Body of pancreas (tissue), 4 donors: ENCODE data around the gene ZIC4.

ENCODE experiments used
- POLR2A ChIP-seq, 3 donors: fragments of 450-650 bp; IDR thresholded peaks; one replicate each; pipeline ENCODE4 v1.6.1; 2016; ENCODE audit warnings: antibody characterized with exemption in 3 of 3, mild to moderate bottlenecking in 2 of 3
- TF ChIP-seq, protein P1 (sequence below), 7 experiments: fragments of 450-650 bp in 4 of 7; fragments of 200-600 bp in 3 of 7; sonication (generic) in 3 of 7; IDR thresholded peaks; one replicate each; pipeline ENCODE4 v1.5.1; 2016 to 2019; ENCODE audit warnings: antibody characterized with exemption in 7 of 7

DNA sequence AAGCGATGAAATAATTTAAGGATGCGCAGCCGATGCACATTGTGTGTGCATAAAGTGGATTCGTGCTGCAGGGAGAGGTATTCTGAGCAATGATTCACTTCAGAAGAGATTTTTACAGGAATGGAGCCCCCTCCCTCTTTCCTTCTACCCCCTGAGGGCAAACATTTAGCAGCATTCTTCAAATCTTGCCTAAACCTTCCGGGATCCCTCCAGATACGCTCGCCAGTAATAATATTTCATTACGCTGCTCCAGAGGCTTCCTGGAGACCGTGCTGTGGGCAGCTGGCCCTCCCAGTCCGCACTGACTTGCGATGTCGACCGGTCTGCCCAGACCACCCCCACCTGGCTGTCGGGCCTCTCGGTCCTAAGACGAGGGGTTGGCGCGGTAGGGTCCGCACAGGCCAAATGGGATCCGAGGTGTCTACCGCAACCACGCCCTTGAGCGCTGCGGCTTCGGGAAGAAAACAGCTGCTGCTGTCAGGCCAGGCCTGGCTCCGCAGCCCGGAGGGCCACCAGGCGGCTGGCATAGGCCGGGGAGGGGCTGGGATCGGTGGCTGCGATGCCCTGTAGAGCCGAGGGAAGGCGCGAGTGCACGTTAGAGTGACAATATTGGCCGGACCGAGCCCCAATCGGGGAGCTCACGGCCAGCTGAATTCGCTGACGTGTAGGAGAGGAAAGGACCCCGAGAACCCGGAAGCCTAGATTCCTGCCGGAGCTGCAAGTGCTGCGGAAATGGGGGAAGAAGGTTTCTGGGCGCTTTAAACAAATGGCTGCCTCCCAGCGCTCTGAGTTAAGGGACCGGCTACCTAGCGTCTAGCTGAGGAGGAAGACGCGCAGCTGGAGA, 14.3 kb downstream of the ZIC4 start:
- TF ChIP-seq, protein P1, sequence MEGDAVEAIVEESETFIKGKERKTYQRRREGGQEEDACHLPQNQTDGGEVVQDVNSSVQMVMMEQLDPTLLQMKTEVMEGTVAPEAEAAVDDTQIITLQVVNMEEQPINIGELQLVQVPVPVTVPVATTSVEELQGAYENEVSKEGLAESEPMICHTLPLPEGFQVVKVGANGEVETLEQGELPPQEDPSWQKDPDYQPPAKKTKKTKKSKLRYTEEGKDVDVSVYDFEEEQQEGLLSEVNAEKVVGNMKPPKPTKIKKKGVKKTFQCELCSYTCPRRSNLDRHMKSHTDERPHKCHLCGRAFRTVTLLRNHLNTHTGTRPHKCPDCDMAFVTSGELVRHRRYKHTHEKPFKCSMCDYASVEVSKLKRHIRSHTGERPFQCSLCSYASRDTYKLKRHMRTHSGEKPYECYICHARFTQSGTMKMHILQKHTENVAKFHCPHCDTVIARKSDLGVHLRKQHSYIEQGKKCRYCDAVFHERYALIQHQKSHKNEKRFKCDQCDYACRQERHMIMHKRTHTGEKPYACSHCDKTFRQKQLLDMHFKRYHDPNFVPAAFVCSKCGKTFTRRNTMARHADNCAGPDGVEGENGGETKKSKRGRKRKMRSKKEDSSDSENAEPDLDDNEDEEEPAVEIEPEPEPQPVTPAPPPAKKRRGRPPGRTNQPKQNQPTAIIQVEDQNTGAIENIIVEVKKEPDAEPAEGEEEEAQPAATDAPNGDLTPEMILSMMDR (IDR thresholded peaks at IDR 0.05): peak in 3 of 7 experiments; percentile 9 to 27 (median 21)
- TF ChIP-seq POLR2A (IDR thresholded peaks at IDR 0.05): no peak
